ENCODE data around the gene TMTC3. TPM values are rescaled to one million over a fixed set of nuclear protein-coding genes. Genes with fewer than 3 reads are reported as not detected.

TMTC3 gene
- total RNA-seq, 1 donor from 2014 or later: 36.6 TPM

DNA sequence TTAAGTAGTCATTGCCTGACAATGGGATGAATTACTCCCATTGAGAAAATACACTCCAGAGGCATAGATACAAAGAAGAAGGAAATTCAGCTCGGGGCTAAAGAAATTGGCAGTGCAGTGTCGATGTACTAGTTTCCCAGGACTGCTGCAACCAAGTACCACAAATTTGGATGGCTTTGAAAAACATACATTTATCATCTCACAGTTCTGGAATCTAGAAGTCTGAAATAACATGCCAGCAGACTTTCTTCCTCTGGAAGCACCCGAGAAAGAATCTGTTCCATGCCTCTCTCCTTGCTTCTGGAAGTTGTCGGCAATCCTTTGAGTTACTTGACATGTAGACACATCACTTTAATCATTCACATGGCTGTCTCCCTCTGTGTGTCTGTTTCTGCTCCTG lies 101.9 kb downstream of the TMTC3 start:
- no peaks in the 10 kb centered on the region for H3K36me3 Mint-ChIP-seq

DNA sequence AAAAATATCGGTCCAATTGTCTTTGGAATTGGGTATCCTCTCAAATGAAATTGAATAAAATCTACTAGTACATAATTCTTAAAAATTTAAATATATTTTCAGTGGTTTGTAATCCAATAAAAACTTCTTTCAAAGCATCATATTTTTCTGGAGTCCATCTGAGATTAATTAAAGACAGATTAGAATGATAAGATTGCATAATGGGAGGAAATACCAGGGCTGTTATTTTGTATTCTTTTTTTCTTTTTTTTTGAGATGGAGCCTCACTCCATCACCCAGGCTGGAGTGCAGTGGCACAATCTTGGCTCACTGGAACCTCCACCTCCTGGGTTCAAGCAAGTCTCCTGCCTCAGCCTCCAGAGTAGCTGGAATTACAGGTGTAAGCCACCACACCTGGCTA lies 103.8 kb downstream of the TMTC3 start:
- no peaks in the 10 kb centered on the region for H3K36me3 Mint-ChIP-seq
- H3K4me1 Mint-ChIP-seq: peaks cover 15% of the 10 kb centered on the region
- H3K9me3 Mint-ChIP-seq: peaks cover 3% of the 10 kb centered on the region
- no peak overlapping the region for H3K4me3 Mint-ChIP-seq
- no peak for DNase-seq (ENCODE audit: low spot score in 2 of 2, unreplicated experiment in 2 of 2)
- H3K27me3 Mint-ChIP-seq (ENCODE audit: low read depth): no peaks in the 10 kb centered on the region
- TF ChIP-seq, protein P1, sequence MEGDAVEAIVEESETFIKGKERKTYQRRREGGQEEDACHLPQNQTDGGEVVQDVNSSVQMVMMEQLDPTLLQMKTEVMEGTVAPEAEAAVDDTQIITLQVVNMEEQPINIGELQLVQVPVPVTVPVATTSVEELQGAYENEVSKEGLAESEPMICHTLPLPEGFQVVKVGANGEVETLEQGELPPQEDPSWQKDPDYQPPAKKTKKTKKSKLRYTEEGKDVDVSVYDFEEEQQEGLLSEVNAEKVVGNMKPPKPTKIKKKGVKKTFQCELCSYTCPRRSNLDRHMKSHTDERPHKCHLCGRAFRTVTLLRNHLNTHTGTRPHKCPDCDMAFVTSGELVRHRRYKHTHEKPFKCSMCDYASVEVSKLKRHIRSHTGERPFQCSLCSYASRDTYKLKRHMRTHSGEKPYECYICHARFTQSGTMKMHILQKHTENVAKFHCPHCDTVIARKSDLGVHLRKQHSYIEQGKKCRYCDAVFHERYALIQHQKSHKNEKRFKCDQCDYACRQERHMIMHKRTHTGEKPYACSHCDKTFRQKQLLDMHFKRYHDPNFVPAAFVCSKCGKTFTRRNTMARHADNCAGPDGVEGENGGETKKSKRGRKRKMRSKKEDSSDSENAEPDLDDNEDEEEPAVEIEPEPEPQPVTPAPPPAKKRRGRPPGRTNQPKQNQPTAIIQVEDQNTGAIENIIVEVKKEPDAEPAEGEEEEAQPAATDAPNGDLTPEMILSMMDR (IDR thresholded peaks at IDR 0.05; ENCODE audit: unreplicated experiment): no peak
- H3K27ac Mint-ChIP-seq: no peak overlapping the region

More for the DNA sequence above, 101.9 kb downstream of the TMTC3 start:
- TF ChIP-seq, protein P1 (IDR thresholded peaks at IDR 0.05; ENCODE audit: unreplicated experiment): no peak
- Mint-ChIP-seq H3K4me3 (no peak overlapping the region), H3K27me3 (ENCODE audit: low read depth) (no peaks in the 10 kb centered on the region), H3K27ac (no peak overlapping the region), H3K4me1 (peaks cover 15% of the 10 kb centered on the region), H3K9me3 (peaks cover 8% of the 10 kb centered on the region)
- no peak for DNase-seq (ENCODE audit: low spot score in 2 of 2, unreplicated experiment in 2 of 2)

DNA sequence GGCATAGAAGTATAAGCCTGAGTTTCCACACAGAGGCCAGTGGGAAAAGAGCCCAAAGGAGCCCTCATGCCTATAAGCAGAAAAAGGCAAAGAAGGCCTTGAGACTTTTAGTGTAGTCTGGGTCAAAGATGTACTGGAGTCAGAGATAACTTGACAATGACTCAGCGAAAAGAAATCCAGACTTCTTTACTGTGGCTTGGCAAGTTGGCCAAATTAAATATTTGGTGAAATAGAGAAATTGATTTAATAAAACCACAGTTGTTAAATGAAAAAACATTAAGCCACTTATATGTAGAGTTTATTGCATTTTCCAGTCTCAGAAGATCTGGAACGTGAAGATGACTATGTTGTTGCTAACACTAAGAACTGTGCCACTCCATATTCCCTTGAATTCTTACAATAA lies 105.1 kb downstream of the TMTC3 start:
- Mint-ChIP-seq H3K27me3 (ENCODE audit: low read depth) (no peaks in the 10 kb centered on the region), H3K9me3 (peaks cover 3% of the 10 kb centered on the region), H3K4me1 (peaks cover 15% of the 10 kb centered on the region), H3K27ac (no peak overlapping the region), H3K4me3 (no peak overlapping the region), H3K36me3 (no peaks in the 10 kb centered on the region)
- no peak for DNase-seq (ENCODE audit: low spot score in 2 of 2, unreplicated experiment in 2 of 2)
- TF ChIP-seq, protein P1 (IDR thresholded peaks at IDR 0.05; ENCODE audit: unreplicated experiment): no peak

DNA sequence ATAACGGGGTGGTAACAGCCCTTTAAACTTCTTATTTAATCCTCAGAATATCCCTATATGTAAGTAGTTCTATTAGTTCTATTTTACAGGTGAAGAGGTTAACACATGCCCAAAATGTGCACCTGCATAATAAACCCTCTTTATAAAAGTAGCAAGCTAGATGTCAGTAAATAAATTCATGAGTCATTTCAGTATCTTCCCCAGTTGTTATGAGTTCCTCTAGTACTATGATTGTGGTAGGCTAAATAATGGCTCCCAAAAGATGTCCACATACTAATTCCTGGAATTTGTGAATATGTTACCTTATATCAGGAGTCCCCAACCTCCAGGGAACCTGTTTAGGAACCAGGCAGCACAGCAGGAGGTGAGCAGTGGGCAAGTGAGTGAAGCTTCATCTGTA lies 106.5 kb downstream of the TMTC3 start:
- peaks cover 15% of the 10 kb centered on the region for H3K4me1 Mint-ChIP-seq
- H3K27ac Mint-ChIP-seq: no peak overlapping the region
- H3K4me3 Mint-ChIP-seq: no peak overlapping the region
- no peaks in the 10 kb centered on the region for H3K36me3 Mint-ChIP-seq
- no peaks in the 10 kb centered on the region for H3K27me3 Mint-ChIP-seq (ENCODE audit: low read depth)
- TF ChIP-seq, protein P1 (IDR thresholded peaks at IDR 0.05; ENCODE audit: unreplicated experiment): no peak
- no peak for DNase-seq (ENCODE audit: low spot score in 2 of 2, unreplicated experiment in 2 of 2)
- peaks cover 3% of the 10 kb centered on the region for H3K9me3 Mint-ChIP-seq

Other genes with a start within 250 kb of the TMTC3 start
- gene C12orf50, start 112.9 kb upstream of the TMTC3 start, total RNA-seq: 0.07 to 0.22 TPM (median 0.13 TPM) in 3 replicates
- 39.2 to 42.5 TPM (median 39.4 TPM) in 3 replicates for gene CEP290, start 219 bp upstream of the TMTC3 start, total RNA-seq

All from mesothelial cell of epicardium (in vitro differentiated cells).